Colon (tissue), 2 donors: ENCODE data around the gene OPHN1.
"Not testable (repeated sequence)": the region's sequence is repeated elsewhere in the genome, so short reads cannot be mapped to it uniquely, and the experiment has no call there.

ENCODE experiments used
- FAIRE-seq: peaks from 2 replicates; lab custom pipeline; 2012; peaks lifted over from hg19 to GRCh38; lab: Jason Lieb, UNC
- donor health status: control.
- donor health status: control.

OPHN1 gene

GRCh38 chrX:68163441-68163840 is 269.9 kb downstream of the OPHN1 start:
- no peak for FAIRE-seq

- FAIRE-seq = no peak
These were observed 285.4 kb downstream of the OPHN1 start for GRCh38 chrX:68147848-68148247.

GRCh38 chrX:68146054-68146453 is 287.2 kb downstream of the OPHN1 start:
- FAIRE-seq = peak; percentile 73

DNA sequence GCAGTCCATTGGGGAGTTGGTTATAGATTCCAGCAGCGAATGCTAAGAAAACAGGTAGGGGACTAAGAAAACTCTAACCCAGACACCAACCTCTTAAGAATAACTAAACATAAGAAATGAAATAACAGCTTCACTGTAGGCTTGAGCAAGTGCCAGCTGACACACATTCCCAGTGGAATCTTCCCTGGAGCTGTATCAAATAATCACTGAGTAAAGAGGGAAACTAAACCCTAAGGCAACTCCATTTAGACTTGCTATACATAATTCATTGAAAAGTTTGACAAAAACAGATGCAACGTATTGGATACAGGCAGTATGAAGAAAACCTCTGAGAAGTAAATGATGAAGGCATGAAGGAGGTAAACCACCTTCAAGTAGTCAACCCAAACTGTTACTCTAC is 293.5 kb downstream of the OPHN1 start:
- no peak for FAIRE-seq

- no peak for FAIRE-seq
These were observed 300.1 kb downstream of the OPHN1 start for GRCh38 chrX:68133181-68133580.

- no peak for FAIRE-seq
These were observed 300.5 kb downstream of the OPHN1 start for GRCh38 chrX:68132749-68133148.

- no peak for FAIRE-seq
These were observed 311.5 kb downstream of the OPHN1 start for GRCh38 chrX:68121835-68122234.

DNA sequence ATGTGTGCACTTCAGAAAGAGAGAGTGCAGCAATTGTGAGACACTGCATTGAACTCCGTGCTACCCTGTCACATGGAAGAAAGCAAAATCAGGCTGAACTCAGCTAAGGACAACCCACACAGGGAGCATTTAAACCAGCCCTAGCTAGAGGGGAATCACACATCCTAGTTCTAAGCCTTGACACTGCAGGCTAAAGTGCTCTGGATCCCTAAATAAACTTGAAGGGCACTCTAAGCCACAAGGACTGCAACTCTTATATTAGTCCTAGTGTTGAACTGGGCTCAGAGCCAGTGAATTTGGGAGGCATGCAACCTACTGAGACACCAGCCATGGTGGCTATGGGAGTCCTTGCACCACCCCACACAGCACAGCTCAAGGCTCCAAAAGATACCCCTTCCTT is 311.9 kb downstream of the OPHN1 start:
- no peak for FAIRE-seq

GRCh38 chrX:68115371-68115770 is 317.9 kb downstream of the OPHN1 start:
- FAIRE-seq = no peak

DNA sequence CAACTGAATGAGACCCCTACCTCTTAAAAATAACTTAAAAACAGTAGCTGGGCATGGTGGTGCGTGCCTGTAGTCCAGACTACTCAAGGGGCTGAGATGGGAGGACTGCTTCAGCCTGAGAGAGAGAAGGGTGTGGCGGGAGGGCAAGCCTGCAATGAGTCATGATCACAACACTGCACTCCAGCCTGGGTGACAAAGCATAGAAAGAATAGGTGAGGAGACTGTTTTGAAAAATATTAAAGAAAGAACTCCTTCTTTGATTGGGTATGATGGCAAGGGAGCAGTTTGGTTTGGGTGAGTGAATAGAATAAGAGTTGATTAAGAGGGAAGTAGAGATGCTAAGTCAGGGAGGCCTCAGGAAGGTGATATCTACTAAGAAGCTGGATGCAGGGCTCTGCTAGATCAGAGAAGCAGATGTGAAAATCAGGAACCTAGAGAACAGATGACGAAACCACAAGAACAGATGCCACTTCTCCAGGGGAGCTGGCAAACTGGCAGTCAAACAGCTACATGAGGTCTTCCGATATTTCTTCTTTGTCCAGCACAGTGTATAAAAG is 318.6 kb downstream of the OPHN1 start:
- no peak for FAIRE-seq

DNA sequence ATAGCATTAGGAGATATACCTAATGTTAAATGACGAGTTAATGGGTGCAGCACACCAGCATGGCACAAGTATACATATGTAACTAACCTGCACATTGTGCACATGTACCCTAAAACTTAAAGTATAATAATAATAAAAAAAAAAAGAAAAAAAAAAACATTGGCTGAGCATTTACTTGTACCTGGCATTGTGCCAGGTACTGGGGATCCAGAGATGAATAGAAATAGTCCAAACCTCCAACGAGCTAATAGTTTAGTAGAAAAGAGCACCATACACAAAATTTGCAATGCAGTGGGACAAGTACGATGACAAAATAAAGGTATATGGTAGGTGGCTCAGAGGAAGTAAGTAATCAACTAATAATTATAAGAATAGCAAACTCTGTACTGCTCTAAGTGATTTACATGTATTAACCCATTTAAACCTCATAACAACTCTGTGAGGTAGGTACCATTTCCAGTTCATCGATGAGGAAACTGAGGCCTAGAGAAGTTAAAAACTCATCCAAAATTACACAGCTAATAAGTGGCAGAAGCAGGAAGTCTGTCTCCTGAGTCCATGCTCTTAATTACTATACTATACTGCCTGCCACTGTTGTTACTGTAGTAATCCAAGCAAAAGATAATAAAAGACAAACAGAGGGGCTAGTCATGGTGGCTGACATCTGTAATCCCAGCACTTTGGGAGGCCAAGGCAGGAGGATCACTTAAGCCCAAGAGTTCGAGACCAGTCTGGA is 319.3 kb downstream of the OPHN1 start:
- no peak for FAIRE-seq

GRCh38 chrX:68112321-68112720 is 321.0 kb downstream of the OPHN1 start:
- no peak for FAIRE-seq

DNA sequence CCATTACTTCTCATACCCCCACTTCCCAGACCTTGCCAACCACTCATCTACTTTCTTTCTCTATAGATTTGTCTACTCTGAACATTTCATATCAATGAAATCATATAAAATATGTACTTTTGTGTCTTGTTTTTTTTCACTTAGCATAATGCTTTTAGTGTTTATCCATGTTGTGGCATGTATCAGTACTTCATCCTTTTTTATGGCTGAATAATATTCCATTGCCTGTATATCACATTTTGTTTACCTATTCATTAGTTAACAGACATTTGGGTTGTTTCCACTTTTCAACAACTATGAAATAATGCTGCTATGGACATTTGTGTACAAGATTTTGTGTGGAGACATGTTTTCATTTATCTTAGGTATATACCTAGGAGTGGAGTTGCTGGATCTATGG is 324.1 kb downstream of the OPHN1 start:
- FAIRE-seq = no peak

DNA sequence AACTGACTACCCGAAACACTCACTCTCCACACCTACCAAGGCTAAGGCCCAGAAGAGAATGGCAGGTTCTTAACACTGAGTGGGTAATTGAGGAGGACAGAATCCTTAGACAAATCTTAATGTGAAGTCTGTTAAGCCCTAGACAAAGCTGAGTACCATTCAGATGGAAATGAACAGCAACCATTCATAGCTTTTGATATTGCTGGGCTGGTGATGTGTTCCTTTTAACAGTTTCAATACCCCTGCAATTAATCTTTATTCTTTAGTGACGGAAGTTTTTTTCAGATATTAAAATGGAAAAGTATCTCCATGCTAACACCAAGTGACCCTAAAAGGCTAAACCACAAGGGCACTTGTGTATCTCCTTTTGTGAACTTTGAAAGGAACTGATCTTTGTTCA is 334.9 kb downstream of the OPHN1 start:
- FAIRE-seq = no peak

- FAIRE-seq = no peak
These were observed 343.0 kb downstream of the OPHN1 start for GRCh38 chrX:68090266-68090665.

DNA sequence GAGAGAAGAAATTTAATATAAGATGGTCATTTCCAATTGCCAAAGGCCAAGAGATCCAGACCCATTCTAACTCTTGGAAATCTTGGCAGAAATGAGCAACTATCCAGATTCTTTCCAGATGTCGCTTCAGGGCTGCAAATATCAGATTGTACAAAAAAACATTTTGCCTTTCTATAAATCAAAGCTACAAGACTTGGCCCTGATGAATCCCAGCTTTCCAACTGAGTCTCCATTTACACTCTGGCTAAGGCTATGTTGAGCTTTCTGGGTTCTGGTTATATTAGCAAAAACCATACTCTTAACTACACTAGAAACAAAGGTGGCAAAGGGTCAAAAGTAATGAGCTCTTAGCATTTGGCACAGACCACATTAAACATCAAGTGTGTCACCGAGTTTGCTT is 345.8 kb downstream of the OPHN1 start:
- no peak for FAIRE-seq

DNA sequence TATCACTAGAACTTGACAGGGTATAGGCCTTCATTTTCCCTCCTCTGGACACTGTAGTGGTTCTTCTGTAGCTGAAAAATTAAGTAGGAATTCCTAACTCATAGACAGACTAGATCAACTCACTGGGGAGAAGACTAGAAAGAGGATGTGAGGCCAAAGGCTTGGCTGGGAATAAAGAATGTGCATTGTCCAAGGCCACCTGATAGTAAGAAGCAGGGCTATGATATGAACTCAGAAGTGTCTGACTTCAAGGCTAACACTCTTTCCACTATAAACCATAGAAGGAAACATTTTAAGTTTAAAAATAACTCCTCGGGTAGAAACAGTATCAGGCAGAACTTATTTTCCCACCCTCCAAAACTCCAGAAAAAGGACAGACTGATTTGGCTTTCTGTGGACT is 346.6 kb downstream of the OPHN1 start:
- FAIRE-seq = no peak

GRCh38 chrX:68084765-68085164 is 348.5 kb downstream of the OPHN1 start:
- no peak for FAIRE-seq

GRCh38 chrX:68083510-68083909 is 349.8 kb downstream of the OPHN1 start:
- no peak for FAIRE-seq

DNA sequence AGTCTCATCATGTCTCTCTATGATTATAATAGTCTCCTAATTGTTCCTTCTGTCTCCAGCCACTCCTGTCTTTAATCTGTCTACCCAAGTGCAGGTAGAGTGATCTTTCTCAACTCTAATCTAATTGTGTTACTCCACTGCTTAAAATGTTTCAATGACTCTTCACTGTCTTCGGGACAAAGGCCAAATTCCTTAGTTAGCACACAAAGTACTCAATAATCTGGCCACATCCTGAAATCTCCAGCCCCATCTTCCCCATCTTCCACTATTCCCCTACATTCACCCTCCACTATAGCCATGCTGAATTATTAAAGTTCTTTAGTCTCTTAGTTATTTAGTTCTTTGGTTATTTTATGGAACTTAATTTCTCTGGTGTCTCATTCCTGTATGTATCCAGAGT is 353.3 kb downstream of the OPHN1 start:
- FAIRE-seq = no peak

DNA sequence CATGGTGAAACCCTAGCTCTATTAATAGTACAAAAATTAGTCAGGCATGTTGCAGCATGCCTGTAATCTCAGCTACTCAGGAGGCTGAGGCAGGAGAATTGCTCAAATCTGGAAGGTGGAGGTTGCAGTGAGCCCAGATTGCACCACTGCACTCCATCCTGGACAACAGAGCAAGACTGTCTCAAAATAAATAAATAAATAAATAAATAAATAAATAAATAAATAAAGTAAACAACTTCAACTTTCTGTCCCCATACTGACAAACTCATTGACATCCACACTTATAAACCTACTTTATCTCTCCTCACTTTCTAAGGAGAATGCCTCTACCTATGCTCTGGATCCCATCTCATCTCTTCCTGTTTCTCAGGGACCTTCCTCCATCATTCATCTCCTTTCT is 354.5 kb downstream of the OPHN1 start:
- FAIRE-seq = not testable (repeated sequence)

- FAIRE-seq = peak; percentile 21
These were observed 355.9 kb downstream of the OPHN1 start for GRCh38 chrX:68077378-68077777.

GRCh38 chrX:68072041-68072440 is 361.3 kb downstream of the OPHN1 start:
- no peak for FAIRE-seq

- not testable (repeated sequence) for FAIRE-seq
These were observed 363.2 kb downstream of the OPHN1 start for GRCh38 chrX:68070119-68070518.
